GM19324 (cell line): ENCODE results near the gene SUPT16H.
A peak's percentile ranks its signal among the peaks of the same experiment; 100 is the strongest.
"Not testable (repeated sequence)": the region's sequence is repeated elsewhere in the genome, so short reads cannot be mapped to it uniquely, and the experiment has no call there.

Source experiments
- ATAC-seq: cut with Tn5 transposase; IDR thresholded peaks from one replicate; pipeline ENCODE4 v1.9.1; 2021; ENCODE audit warnings: mild to moderate bottlenecking, moderate library complexity; ENCODE audit not compliant: unreplicated experiment, low FRiP score

The SUPT16H gene

GRCh38 chr14:21383848-21384493, at the start of gene SUPT16H:
Gene SUPT16H (minus strand): TSS chr14:21384019. CDS start chr14:21383927, 92 bp downstream.
- peak; percentile 96 for ATAC-seq

DNA sequence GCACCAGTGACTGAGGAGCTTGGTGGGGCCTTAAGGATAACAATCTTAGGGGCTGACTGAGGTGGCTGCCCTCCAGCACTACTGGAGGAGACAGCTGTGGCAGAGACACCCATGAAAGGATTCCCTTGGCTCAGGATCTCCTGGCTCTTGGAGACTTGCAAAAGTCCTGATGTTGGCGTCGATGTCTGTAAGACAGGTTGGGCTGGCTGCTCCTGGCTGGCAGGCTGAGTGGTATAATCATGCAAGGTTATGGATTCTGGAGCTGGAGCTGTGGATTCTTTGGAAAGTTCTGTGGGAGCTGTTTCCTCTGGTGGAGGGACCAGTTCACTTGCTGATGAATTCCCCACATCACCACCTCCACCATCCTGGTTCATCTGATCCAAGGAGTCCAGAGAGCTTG, 47.3 kb upstream of the SUPT16H start:
- no peak for ATAC-seq

DNA sequence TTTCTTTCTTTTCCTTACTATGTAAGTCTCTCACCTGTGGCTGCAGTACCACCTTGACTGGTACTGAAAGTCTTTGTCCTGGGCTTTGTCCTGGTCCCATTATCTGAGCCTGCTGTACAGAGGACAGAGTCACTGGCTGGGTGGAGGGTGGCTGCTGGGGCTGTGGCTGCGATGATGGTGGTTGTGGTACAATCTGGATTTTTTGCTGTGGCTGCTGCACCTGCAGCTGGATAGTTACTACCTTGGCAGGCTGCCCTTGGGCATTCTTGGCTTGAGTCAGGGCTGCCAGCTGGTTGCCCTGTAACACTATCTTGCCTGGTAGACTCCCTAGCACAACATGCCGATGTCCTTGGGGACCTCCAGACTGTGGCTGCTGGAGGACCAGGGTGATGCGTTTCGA, 45.1 kb upstream of the SUPT16H start:
- ATAC-seq = no peak

DNA sequence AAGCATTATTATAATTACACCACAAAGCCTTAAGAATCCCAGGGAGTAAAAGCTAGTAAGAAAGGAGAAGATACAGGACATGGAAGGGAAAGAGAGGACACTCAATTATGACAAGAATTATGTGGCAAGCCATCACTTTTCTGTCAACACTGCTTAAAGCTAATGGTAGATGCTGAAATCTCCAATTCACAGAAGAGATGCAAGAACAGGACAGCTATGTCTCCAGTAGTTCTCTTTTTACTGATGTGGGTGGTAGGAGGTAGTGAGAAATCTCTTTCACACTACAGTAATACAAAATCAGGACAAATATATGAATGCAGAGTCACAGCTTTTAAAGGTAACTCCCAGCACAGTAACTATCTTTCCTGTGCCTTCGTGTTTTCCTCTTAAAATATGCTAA, 42.9 kb upstream of the SUPT16H start:
- ATAC-seq = no peak

GRCh38 chr14:21419528-21419927, 35.7 kb upstream of the SUPT16H start:
- ATAC-seq = no peak

GRCh38 chr14:21415329-21415728, 31.5 kb upstream of the SUPT16H start:
- ATAC-seq = no peak

- no peak for ATAC-seq
These were observed 30.4 kb upstream of the SUPT16H start for GRCh38 chr14:21414137-21414631.

DNA sequence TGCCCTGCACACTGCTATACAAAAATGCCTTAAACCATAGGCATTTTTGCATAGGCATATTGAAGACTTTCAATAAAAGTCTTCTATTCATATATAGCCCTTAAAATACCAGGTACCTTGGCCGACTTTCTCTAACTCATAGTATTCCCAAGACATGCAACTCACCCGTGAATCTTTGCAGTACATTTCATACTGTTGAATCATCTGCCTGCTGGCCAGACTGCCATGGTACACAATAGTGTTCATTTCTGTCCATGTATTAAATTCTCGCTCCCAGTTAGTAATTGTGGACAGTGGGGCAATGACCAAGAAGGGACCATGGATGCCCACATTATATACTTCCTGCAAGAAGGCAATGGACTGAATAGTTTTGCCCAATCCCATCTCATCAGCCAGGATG, 24.3 kb upstream of the SUPT16H start:
- ATAC-seq = no peak

DNA sequence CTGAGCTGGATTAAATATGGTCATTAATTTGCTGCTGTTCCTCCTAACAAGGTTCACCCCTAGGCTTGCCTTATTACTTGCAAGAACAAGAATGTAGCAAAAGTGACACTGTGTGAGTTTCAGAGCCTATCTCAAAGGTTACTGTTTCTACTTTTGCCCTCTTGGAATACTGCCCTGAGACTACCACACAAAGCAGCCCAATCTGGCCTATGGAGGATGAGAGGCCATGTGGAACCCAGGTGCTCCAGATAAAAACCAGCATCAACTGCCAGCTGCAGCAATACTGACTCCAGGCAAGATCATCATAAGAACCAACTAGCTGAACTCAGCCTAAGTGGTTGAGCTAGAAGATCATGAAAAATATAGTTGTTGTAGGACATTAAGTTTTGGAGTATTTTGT, 22.4 kb upstream of the SUPT16H start:
- no peak for ATAC-seq

GRCh38 chr14:21405097-21405496, 21.3 kb upstream of the SUPT16H start:
- no peak for ATAC-seq

DNA sequence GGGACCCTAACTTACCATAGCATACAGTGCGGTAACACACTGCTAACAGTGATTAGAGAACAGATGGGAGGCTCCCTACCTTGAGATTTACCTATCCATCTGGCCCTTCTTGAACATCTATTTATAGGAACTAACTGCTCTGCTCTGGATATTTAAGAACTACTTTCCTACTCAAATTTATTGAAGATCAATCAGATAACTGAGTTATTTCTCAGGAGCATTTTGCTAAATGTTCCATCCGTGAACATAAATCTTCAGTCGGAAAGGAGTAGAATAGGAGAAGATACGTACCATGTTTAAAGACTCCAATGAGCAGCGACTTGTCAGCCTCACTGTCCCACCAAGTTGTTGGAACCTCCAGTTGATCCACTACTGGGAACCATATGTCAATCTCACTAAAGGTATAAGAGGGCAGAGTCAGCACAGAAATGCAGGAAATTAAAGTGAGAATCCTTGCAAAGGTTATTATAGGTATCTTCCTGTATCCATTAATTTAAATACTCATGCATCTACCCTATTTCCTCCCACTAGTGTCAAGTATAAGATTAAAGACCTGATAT, 15.6 kb upstream of the SUPT16H start:
- no peak for ATAC-seq

- no peak for ATAC-seq
These were observed 15.1 kb upstream of the SUPT16H start for GRCh38 chr14:21398901-21399300.

GRCh38 chr14:21395450-21395849, 11.6 kb upstream of the SUPT16H start:
- ATAC-seq = no peak

DNA sequence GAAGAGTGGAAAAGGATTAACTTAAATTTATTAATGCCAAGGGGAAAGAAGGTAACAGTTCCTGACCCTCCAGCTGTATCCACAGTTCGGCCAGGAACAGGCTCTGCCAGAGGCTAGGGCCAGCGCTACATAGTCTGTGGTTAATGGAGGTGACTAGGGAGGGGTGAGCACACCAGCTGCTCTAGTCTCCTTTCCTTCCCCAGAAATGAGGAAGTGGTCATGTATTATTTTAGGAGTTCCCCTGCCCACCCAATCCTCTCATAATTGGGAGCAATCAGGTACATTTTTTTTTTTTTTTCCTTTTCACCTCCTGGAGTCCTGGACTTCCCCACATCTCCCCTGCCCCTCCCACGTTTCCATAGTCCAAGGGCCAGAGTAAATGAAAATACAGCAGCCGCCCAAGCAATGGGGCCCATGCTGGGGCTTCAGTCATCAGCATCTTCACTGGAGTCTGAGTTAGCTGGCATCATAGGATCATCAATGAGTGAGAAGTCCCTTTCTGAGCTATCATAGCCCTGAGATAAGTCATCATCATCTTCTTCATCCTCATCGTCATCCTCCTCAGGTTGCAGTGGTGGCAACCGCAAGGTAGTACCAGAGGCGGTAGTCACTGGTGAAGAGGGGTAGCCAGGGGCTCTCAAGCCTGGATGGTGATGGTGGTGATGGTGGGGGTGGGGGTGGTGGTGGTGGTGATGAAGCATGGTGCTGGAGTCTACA, 1.5 kb upstream of the SUPT16H start:
- no peak for ATAC-seq

DNA sequence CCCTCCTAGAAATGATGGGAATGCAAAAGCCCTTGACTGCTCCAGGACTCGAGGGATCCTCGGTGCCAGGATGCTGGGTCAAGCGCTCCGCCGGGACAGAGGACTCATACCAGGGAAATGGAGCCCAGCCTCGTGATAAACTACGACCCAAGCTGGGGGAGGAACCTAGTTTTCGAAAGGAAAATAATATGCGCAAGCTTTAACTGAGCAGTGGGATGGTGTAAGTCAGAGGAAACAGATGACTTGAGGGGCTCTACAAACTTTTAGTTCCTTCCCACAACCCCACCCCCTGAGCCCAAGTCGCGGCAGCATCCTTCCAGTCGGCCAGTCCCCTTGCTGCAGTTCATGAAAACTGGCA, 654 bp upstream of the SUPT16H start:
- peak; percentile 1 for ATAC-seq

DNA sequence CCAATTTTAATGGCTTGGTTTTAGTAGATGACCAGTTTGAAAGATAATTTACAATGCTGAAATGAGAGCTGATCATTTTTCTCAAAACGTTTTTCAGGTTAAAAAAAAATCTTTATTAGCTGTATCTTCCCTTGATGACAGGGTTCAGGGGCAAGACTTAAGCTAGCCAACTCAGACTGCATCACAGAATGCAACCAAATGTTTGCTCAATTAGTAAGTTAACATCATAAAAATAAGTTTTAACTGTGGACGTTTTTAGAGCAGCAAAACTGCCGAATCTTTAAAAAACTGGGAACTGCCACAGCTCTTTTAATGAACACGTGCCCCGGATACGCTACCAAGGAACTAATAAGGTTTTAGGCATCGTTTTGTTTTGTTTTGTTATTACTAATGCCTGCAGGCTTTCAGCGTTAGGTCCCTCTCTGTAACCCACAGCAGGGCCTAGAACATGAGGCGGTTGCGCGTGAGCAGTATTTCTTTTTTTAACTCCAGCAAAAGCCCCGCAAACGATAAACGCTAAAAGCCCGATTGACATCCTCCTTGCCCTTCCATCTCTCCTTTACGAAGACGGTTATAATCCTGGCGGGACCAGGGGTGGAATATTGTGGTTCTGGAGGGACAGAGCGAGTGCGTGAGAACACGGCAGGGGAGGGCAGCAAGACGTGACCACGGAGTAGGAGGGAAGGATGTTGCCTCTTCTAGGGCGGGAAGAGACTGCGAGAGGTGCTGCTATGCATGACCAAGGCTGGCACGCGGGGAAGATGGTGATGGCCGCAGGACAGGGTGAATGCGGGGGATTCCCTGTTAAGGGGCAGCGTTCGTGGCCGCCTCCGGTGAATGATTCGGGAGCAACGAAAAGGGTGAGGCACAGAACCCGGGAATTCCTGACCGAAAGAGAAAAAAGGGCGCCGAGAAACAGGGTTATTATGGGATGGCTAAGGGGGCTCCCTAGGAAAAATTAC, 652 bp downstream of the SUPT16H start:
- peak; percentile 16 for ATAC-seq

- no peak for ATAC-seq
These were observed 1.7 kb downstream of the SUPT16H start for GRCh38 chr14:21382095-21382494.

DNA sequence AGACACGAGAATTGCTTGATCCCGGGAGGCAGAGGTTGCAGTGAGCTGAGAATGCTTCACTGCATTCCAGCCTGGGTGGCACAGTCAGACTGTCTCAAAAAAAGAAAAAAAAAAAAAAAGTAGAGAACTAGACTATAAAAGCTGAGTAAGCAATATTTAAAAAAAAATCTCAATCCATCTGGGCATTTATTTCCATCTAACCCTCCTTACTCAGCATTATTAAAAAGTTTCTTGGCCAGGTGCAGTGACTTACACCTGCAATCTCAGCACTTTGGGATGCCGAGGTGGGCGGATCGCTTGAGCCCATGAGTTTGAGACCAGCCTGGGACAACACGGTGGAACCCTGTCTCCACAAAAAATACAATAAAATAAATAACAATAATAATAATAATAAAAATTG, 4.5 kb downstream of the SUPT16H start:
- ATAC-seq = no peak

DNA sequence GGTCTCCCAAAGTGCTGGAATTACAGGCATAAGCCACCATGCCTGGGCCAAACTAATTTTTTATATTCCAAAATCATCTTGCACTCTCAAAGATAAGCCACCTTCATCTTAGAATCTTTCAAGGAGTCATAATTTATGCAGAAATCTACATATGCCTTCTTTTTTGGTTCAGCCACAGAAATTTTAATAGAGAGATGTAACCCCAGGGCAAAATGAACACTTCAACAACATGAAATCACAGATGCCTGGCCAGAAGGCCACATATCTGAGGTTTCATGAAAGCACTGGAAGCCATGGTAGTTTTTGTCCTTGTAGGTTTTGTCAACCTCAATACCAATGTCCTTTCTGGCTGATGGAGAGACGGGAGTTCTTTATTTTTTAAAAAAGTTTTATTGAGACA, 9.8 kb downstream of the SUPT16H start:
- no peak for ATAC-seq

DNA sequence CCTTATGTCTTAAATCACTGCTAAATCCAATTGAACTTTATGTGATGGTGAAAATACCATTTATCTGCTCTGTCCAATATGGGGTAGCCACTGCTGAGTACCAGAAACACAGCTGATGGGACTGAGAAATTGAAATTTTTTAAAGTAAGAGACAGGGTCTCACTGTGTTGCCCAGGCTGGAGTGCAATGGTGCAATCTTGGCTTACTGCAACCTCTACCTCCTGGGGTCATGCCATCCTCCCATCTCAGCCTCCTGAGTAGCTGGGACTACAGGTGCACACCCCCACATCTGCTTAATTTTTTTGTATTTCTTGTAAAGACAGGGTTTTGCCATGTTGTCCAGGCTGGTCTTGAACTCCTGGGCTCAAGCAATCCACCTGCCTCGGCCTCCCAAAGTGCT, 11.0 kb downstream of the SUPT16H start:
- not testable (repeated sequence) for ATAC-seq
